NCI-H524 (cell line): ENCODE data around the gene AFF3.

Source experiments
- DNase-seq, 2 experiments: peaks; one replicate each; lab custom pipeline; 2025; lab: John Stamatoyannopoulos, UW

Gene AFF3

DNA sequence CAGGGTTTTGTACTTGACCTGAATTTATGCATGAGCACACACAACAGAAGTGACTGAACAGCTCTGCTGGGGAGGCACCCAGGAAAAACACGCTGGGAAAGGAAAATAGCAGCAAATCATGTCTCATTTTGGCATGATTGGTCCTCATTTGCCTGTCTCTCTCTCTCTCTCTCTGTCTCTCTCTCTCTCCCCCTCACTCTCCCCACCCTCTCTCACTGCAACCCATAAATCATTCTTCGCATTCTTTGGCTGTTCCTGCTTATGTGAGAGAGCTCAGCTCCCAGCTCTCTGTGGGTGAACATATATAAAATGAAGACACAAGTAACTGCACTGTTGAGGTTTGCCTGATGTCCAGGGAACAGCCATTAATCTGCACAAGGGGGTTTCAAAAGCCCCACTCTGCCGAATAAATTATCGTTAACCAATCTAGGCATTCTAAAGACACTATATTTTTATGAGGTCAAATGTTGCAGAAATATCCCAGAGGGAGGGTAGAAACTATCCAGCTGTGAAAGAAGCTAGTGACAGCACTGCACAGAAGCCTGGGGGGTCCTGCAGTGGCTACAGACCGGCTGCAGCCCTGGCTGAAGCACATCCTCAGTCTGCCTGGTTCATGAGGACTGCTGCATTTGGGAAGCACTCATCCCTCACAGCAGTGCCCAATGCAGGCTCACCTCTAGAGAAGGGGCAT is 260.3 kb downstream of the AFF3 start:
- DNase-seq = peak in 1 of 2 experiments; percentile 3

DNA sequence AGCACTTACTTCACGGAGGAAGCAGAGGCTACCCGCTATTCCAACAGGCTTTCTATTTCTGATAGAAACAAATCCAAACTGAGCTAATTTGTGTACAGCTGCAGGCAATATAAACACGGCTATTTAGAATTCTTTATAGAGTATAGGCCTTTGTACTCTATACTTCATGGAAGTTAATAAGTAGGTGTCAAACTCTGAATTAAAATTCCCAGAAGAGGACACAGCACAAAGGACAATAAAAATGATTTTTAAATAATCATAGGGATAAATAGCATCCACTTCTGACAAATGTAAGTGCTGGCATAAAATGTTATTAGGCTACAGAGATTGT is 261.5 kb downstream of the AFF3 start:
- DNase-seq = no peak

DNA sequence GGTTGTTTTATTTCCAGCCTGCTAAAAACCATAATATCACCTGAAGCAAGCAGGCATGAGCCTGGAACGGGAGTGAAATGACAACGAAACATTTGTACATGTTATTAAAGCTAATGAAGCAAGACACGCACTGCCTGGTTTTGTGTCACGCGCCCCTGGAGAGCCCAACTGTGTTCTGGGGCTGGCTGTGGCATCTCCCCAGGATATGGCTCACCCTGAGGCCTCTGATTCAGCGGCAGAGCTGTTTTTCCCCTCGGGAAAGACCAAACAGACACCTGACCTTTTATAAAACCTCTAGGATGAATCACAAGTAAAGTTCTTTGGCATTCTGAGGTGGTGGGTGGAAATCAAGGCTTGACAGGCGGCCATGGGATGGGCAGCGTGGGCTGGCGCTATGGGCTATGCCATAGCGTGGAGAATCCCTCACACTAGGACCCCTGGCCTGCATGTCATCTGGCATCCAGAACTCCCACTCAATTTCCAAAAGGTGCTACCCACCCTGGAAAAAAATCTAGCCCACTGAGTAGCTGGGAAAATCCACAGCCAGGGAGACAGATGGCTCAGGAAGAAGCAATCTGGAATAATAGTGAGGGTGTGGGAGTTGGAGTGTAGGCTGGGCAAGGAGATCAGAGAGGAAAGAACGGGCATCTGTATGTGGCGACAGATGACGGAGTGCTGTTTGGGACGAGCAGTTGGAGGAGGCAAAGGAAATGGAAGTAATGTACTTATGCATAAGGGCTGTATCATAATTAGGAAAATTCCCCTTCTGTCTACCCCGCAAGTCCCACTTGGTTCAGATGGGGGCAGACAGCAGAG is 262.0 kb downstream of the AFF3 start:
- peak; percentile 87 to 93 for DNase-seq

DNA sequence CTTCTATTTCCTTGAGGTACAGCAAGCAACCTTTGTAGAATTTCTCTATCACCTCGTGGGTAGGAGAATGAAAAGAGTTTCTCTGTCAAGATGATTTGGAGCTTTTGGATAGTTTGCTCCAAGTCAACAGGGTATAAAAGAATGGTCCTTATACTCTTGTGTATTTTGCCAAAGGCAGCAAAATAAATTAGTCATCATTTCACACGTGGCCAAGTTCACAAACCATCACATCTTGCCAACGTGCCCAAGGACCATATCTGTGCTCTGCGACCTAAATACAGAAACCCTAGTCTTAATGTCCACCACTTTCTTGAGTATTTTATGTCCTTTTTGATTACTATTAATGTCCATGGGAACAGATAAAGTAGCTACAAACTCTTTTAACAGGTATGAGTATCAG is 262.9 kb downstream of the AFF3 start:
- no peak for DNase-seq

DNA sequence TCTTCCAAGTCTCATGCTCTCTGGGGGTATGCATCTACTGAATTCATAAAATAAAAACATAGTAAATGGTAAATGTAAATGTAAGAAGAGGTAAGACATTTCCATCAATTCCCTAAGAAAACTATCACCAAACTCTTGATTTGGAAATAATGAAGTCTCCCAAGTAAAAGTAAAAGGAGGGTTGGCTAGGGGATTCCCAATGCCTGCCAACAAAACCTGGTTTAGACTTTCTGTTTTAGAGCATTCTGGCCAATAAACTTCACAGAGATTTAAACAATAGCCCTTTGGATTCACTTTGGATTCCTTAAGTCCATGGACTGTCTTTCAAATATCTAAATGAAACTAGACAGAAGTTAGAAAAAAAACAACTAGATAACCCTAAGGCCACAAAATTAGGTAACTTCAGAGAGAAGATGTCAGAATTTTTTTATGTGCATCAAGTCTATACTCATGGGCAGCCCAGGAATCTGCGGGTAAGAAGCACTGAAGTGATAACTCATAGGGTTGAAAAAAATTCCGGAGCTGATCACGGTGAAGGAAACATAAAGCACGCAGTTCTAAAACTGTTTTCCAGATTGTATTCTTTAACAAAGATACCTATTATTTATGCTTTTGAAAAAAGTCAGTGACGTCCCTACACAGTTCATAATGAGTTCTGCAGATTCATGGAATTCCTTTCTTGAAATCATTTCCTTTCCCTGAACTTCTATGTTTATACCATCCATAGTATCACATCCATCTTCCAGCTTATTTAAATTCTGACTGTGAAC is 263.6 kb downstream of the AFF3 start:
- DNase-seq = no peak

DNA sequence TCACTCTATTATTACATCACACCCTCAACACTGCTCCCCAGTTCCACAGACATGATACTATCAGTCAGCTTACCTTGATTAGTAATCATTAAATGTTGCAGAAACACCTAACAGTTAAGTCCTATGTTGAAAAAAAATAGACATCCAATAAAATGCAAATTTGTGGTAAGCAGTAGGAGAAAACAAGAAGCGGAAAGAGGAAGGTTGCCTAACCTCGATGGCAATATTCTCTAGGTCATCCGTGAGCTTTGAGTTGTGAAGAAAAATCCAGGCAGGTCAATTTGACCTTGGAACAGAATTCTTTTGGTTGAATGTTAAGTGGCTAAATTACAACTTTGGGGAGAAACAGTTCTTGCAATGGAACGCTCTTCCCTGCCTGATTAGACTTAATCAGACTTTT is 264.4 kb downstream of the AFF3 start:
- DNase-seq = no peak

- DNase-seq = no peak
These were observed 265.4 kb downstream of the AFF3 start for GRCh38 chr2:99876956-99877355.

GRCh38 chr2:99875627-99876201 is 266.7 kb downstream of the AFF3 start:
- no peak for DNase-seq

DNA sequence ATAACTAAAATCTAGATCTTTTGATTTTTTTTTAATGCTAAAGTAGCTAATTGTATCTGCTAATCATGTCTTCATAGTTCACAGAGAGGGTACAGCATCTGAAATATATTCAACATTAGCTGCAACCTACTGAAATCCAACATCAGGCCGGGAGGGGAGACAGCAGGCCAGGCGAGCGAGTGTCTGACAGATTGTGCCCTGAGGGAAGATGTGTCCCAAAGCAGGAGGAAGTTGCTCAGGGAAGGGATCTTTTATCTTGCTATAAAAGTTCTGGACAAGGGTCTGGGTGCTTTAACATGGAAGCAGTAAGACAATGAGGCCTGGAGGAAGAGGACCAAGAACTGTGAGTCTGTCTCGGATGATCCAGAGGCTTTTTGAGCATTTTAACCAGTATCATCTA is 274.1 kb downstream of the AFF3 start:
- DNase-seq = no peak

- peak; percentile 28 to 57 for DNase-seq
These were observed 274.6 kb downstream of the AFF3 start for GRCh38 chr2:99867770-99868169.

DNA sequence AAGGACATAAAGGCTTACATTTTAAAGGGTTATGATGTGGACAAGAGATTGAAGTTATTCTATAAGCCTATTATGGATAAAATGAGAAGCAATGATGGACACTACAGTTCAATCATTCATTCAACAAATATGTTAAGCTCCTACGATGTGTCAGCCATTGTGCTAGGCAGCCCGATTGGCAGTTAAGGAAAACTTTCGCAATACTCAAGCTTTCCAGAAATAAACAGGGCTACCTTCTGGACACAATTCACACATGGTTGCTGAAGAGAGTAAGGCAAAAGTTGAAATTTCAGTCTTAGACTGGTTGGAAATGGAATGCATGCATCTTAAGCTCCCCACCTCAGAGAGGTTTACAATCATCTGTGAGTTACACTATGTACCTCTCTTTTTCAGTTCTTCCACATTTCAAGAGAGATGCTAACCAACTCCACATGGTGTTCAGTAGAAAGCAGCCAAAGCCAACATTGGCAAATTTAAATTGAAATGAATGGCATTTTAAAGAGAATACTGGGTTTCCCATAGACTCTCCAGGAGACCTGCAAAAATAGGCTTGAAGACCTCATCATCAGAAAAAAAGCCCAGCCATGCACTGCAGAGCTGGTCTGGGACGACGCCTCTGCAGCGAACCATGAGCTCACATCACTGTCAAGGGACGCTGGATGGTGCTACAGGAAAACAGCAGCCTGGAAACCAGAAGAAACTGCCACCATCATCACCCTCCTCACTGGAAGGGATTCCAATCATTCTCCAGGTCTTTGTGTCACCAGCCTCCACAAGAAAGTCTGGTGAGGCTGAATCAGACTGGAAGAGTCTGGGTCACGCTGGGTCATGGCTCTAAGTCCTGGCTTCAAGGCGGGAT is 276.3 kb downstream of the AFF3 start:
- DNase-seq = no peak

- DNase-seq = no peak
These were observed 277.5 kb downstream of the AFF3 start for GRCh38 chr2:99864561-99865553.

DNA sequence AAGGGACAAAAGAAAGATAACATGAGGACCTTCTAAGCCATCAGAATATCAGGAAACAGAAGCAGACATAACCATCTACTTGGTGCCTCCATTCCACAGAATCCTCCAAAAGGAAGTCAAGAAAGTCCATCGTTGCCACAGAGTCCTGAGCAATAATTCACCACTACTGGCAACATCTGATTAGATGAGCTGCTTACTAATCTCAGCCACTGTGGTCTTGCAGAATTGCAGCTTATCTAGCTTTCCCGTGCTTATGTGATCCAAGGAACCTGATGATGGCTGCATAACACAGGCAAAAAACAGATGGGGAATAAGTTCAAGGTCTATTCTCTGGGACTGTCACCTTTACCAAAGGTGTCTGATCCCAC is 278.5 kb downstream of the AFF3 start:
- DNase-seq = no peak

GRCh38 chr2:99863236-99863902 is 279.0 kb downstream of the AFF3 start:
- no peak for DNase-seq

DNA sequence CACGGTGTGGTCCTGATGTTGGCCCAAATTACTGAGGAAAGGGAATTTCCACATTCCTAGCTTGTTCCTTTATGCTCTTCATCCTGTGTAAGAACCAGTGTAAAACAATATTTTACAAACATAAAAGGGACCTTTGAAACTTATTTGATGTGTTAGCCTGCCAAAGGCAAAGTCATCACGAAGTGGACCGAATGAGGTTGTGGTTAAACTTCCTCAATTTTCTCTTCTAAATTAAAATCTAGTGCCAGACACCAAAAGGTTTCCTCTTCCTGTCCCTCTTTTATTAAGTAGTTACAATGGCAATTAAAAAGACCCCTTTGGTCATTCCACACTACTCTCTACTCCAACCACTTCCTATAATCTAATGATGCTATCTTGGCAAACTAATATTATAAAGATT is 279.8 kb downstream of the AFF3 start:
- no peak for DNase-seq

- no peak for DNase-seq
These were observed 281.0 kb downstream of the AFF3 start for GRCh38 chr2:99861376-99861760.

DNA sequence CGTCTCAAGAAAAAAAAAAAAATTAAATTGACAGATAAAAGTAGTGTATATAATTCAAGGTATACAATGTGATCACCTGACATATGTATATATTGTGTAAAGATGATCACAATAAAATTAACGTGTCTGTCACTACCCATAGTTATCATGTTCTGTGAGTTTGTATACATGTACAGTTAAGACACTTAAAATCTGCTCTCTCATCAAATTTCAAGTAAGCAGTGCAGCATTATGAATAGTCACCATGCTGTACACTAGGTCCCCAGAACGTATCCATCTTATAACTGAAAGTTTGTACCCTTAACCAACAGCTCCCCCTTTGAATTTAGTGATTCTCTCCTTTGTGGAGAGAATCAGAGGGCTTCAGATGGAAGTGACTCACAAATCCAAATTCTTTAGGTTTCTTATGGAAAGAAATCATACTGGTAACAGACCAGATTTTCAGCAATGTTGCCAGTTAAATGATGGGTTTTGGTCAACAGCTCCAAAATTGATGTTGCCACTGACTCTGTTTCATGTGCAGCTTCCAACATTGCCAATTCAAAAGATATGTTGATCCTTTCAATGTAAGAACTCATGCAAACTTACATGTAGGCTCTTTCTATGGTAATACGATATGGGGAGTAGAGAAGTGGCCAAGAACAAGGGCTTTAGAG is 281.5 kb downstream of the AFF3 start:
- DNase-seq = no peak

- no peak for DNase-seq
These were observed 283.3 kb downstream of the AFF3 start for GRCh38 chr2:99858951-99859596.
